Neutrophil (primary cell): Measurements from ENCODE around the gene TMEM273.

Experiments
- H3K27ac ChIP-seq: fragments of 200-600 bp; sonication (generic); 2 replicates; pipeline ENCODE4 v1.5.1; 2016; ENCODE audit warnings: mild to moderate bottlenecking, moderate library complexity
- H3K27me3 ChIP-seq: fragments of 200-600 bp; sonication (generic); 2 replicates; pipeline ENCODE4 v1.6.0; 2016; ENCODE audit warnings: mild to moderate bottlenecking
- H3K36me3 ChIP-seq: fragments of 200-600 bp; sonication (generic); 2 replicates; pipeline ENCODE4 v1.5.1; 2017
- H3K4me1 ChIP-seq, 2 experiments: fragments of 200-600 bp in 1 of 2; sonication (generic) in 1 of 2; 1 replicate in 1 of 2; 2 replicates in 1 of 2; pipeline versions ENCODE4 v1.5.1 to v1.6.1; 2013 to 2016; ENCODE audit warnings: low read depth in 1 of 2, low read length in 1 of 2, mild to moderate bottlenecking in 1 of 2, moderate library complexity in 1 of 2; ENCODE audit not compliant: control insufficient read depth in 1 of 2, insufficient read depth in 1 of 2
- H3K4me3 ChIP-seq, 2 experiments: fragments of 200-600 bp in 1 of 2; sonication (generic) in 1 of 2; 1 replicate in 1 of 2; 2 replicates in 1 of 2; pipeline ENCODE4 v1.5.1; 2013 to 2016; ENCODE audit warnings: low read depth in 1 of 2, low read length in 1 of 2, mild to moderate bottlenecking in 1 of 2, moderate library complexity in 1 of 2
- H3K9me3 ChIP-seq: fragments of 200-600 bp; sonication (generic); 2 replicates; pipeline ENCODE4 v1.5.1; 2016
- TF ChIP-seq, protein P1 (sequence below): fragments of 200-600 bp; sonication (generic); IDR thresholded peaks from 2 replicates; pipeline ENCODE4 v1.5.1; 2016; ENCODE audit warnings: antibody characterized with exemption

TMEM273 gene

DNA sequence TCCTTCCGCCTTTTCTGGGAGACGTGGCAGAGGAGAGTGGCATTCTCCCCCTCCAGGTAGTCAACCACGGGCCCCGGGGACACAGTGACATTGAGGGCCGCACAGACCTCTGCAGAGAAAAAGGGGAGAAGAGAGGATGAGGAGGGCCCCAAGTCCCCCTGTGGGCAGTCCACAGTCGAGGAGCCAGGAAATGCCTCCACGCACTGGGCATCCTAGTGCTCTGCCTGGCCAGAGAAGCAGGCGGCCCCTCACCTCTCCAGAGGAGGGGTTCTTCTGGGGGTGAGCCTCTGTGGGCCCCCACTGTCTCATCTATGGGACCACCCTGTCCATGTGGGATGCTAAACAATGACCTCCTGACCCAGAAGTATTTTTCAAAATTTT is 80.3 kb downstream of the TMEM273 start:
- peaks cover 2% of the 10 kb centered on the region for H3K27me3 ChIP-seq
- H3K27ac ChIP-seq, result no peak overlapping the region
- H3K4me1 ChIP-seq, result no peaks in the 10 kb centered on the region
- H3K9me3 ChIP-seq, result no peaks in the 10 kb centered on the region
- no peaks in the 10 kb centered on the region for H3K36me3 ChIP-seq
- TF ChIP-seq, protein P1, sequence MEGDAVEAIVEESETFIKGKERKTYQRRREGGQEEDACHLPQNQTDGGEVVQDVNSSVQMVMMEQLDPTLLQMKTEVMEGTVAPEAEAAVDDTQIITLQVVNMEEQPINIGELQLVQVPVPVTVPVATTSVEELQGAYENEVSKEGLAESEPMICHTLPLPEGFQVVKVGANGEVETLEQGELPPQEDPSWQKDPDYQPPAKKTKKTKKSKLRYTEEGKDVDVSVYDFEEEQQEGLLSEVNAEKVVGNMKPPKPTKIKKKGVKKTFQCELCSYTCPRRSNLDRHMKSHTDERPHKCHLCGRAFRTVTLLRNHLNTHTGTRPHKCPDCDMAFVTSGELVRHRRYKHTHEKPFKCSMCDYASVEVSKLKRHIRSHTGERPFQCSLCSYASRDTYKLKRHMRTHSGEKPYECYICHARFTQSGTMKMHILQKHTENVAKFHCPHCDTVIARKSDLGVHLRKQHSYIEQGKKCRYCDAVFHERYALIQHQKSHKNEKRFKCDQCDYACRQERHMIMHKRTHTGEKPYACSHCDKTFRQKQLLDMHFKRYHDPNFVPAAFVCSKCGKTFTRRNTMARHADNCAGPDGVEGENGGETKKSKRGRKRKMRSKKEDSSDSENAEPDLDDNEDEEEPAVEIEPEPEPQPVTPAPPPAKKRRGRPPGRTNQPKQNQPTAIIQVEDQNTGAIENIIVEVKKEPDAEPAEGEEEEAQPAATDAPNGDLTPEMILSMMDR, result no peak
- H3K4me3 ChIP-seq, result no peak overlapping the region

DNA sequence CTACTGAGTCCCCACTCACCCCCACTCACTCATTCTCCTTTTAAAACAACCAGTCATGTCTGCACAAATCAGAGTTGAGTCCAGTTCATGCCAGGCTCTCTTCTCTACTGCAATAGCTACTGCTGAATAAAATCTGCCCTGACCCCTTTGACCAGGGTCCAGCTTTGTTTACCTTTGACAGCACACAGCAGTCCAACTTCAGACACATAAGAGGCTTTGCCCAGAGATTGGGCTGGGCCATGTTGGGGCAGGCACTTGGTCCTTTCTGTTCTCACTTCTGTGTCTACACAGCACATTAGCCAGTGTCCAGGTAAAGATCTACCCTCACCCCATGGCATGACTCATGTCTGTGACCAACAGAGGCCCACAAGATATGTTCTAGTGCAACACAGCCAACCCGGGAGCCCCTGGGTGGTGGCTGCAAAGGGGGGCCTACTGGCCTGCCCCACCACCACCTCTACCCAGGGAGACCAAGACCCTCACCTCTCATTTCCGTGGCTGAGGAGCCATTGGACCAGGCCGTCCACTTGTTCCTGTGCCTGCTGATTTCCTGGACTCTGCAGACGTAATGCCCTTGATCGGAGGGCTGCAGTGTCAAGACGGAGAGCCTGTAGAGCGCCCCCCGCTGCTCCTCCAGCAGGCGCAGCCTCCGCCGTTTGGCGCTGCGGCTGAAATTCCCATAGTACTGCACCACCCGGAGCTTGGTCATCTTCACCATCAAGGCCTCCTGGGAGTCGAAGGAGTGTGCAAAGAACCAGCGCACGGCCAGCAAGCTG is 80.9 kb downstream of the TMEM273 start:
- no peaks in the 10 kb centered on the region for H3K4me1 ChIP-seq
- H3K4me3 ChIP-seq, result no peak overlapping the region
- TF ChIP-seq, protein P1, result no peak
- no peak overlapping the region for H3K27ac ChIP-seq
- no peaks in the 10 kb centered on the region for H3K9me3 ChIP-seq
- H3K36me3 ChIP-seq, result no peaks in the 10 kb centered on the region
- H3K27me3 ChIP-seq, result no peaks in the 10 kb centered on the region

DNA sequence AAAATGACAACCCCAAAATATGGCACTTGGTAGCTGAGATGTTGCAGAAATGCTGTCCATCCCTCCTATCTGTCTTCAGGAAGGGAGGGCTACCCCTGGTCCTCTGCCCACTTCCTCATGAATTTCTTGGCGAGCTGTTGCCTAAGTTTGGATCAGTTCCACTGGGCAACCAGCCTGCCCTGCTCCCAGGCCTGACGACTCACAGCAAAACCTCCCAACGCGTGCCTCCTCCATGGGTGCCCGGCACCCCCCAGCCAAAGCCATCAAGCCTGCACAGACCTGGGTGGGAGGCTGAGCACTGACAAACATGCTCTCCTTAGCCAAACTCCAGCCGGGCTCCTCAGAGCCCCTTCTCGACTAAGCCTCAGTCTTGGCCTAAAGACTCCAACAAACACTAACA is 81.7 kb downstream of the TMEM273 start:
- H3K27me3 ChIP-seq, result no peaks in the 10 kb centered on the region
- no peaks in the 10 kb centered on the region for H3K9me3 ChIP-seq
- no peak overlapping the region for H3K27ac ChIP-seq
- no peaks in the 10 kb centered on the region for H3K36me3 ChIP-seq
- H3K4me1 ChIP-seq, result no peaks in the 10 kb centered on the region
- H3K4me3 ChIP-seq, result no peak overlapping the region
- TF ChIP-seq, protein P1, result no peak

DNA sequence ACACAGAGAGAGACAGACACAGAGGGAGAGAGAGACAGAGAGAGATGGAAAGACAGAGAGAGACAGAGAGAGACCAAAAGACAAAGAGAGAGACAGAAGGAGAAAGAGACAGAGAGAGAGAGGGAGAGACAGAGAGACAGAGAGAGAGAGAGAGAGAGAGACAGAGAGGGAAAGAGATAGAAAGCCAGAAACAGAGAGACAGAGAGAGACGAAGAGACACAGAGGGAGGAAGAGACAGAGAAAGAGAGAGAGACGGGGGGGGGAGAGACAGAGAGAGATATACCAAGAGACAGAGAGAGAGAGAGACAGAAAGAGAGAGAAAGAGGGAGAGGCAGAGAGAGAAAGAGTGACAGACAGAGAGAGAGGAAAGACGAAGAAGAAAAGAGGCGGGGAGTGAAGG is 83.1 kb downstream of the TMEM273 start:
- no peaks in the 10 kb centered on the region for H3K27me3 ChIP-seq
- TF ChIP-seq, protein P1, result no peak
- no peaks in the 10 kb centered on the region for H3K9me3 ChIP-seq
- no peaks in the 10 kb centered on the region for H3K36me3 ChIP-seq
- no peak overlapping the region for H3K4me3 ChIP-seq
- no peak overlapping the region for H3K27ac ChIP-seq
- no peaks in the 10 kb centered on the region for H3K4me1 ChIP-seq
